GF-D8 (cell line): ENCODE measurements around the gene EHBP1L1.
"Not testable (repeated sequence)": the region's sequence is repeated elsewhere in the genome, so short reads cannot be mapped to it uniquely, and the experiment has no call there.

ENCODE experiments used
- DNase-seq: peaks from one replicate; lab custom pipeline; 2025; lab: John Stamatoyannopoulos, UW

EHBP1L1 gene

DNA sequence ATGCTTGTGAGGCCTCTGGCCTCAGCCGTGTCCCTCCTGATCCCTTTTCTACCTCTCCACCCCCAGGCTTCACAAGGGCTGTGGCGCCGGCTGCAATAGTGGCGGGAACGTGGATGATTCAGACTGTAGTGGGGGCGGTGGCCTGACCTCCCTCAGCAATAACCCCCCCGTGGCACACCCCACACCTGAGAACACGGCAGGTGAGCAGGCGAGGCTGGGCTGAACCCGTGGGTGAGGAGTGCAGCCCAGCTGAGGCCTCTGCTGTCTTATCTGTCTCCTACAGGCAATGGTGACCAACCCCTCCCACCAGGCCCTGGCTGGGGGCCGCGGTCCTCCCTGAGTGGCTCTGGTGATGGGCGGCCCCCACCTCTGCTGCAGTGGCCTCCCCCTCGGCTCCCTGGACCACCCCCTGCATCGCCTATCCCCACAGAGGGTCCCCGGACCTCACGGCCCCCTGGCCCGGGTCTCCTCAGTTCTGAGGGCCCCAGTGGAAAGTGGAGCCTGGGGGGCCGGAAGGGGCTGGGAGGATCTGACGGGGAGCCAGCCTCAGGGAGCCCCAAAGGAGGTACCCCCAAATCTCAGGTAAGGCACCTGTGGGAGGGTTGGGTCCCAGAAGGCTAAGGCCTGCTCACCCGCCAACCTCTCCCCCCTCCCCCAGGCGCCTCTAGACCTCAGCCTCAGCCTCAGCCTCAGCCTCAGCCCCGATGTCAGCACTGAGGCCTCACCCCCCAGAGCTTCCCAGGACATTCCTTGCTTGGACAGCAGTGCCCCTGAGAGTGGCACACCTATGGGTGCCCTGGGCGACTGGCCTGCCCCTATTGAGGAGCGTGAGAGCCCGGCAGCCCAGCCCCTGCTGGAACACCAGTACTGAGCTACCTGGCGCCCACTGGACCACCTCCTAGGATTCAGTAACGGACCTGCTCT is 60.5 kb downstream of the EHBP1L1 start:
- DNase-seq = no peak

DNA sequence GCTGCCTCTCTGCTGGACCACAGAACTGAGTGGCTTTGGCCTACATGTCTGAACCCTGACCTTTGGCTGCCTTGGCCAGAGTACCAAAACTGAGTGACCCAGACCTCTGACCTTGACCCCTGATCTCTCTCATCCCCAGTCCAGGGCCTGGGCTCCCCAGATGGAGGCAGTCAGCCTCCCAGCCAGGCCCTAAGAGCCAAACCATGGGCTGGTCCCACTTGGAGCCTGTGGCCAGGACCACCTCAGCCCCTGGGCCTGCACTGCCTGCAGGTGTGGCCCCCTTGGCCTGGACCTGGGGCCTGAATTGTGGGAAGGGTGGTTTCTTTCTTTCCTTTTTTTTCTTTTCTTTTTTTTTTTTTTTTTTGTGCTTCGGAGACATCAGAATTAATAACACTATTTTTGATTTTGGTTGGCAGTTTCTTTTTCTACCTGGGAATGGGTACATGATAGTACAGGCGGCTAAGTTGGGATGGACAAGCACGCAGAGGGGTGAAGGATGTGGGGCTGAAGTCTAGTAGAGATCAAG is 61.2 kb downstream of the EHBP1L1 start:
- DNase-seq = no peak

DNA sequence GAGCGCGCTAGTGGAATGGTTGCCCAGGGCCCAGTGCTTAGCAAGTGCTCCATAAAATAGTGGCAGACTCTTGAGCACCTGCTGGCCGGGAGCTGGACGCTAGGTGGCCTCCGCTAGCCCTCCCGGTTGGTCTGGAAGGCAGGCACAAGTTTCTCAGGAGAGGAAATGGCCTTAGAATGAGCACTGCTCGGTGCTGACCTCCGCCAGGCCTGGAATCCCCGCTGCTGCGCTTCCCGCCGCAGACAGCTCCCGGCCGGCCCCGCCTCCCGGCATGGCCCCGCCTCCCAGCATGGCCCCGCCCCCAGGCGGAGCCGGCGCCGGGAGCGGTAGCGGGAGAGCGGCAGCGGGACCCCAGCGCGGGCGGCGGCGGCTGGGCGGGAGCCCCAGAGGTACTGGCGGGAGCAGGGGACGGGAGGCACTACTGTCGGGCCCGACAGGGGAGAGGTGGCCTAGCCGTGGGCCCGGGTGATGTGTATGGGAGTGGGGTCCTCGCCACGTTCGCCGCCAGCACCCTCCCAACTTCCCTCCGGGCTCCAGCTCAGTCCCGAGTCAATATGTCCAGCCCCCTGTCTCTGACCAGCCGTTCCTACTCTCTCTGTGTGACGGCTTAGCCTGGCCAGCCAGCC is 62.1 kb downstream of the EHBP1L1 start, which contains the start of gene SIPA1:
SIPA1 (plus strand) TSS at position 308 of the 626 bp plus-strand sequence. CDS start 2,821 bp downstream, outside the sequence.
- peak; percentile 51 for DNase-seq

DNA sequence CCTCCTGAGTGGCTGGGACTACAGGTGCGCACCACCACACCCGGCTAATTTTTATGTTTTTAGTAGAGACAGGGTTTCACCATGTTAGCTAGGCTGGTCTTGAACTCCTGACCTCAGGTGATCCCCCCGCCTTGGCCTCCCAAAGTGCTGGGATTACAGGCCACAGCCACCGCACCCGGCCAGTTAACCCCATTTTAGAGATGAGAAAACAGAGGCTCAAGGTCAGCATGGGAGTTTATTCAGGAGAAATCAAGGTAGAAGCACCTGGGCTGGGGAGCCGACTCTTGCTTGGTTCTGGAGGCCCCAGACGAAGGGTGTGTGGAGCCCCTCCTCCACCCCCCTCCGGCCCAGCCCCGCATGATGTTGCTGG is 63.4 kb downstream of the EHBP1L1 start:
- not testable (repeated sequence) for DNase-seq

DNA sequence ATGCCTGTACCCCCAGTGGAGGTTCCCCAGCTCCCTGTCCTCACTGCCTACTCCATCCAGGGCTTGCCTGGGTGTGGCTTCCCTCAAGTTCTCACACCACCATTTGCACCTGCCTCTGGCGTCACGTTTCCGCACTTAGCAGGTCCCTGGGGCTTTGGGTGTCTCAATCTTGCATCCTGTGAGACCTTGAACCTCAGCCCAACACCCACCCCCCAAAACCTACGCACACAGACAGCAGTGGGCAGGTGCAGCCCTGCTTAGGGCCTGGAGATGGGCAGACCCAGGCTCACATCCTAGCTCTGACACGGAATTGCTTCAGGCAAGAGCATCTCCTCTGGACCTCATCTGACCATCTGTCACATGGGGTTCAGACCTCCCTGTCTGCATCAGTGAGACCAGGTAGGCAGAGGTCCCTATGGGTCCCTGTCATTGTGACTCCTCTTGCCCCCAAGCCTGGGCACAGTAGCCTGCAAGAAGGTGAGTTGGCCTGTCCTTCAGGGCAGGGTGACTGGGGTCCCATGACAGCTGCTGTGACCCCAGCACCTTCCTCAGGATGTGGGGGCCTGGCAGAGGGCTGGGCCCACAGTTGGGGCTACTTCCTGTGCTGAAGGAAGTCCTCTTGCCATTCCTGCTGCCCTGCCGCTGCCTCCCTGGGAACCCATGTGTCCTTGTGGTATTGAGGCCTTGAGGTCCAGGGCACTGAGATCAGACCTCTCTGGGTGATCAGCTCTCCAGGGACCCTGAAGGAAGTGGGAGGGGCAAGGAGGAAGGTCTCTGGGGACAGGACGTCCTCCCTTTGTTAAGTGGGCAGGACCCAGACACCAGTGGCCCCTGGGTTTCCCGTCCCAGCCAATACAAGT is 64.0 kb downstream of the EHBP1L1 start:
- DNase-seq = peak; percentile 92

DNA sequence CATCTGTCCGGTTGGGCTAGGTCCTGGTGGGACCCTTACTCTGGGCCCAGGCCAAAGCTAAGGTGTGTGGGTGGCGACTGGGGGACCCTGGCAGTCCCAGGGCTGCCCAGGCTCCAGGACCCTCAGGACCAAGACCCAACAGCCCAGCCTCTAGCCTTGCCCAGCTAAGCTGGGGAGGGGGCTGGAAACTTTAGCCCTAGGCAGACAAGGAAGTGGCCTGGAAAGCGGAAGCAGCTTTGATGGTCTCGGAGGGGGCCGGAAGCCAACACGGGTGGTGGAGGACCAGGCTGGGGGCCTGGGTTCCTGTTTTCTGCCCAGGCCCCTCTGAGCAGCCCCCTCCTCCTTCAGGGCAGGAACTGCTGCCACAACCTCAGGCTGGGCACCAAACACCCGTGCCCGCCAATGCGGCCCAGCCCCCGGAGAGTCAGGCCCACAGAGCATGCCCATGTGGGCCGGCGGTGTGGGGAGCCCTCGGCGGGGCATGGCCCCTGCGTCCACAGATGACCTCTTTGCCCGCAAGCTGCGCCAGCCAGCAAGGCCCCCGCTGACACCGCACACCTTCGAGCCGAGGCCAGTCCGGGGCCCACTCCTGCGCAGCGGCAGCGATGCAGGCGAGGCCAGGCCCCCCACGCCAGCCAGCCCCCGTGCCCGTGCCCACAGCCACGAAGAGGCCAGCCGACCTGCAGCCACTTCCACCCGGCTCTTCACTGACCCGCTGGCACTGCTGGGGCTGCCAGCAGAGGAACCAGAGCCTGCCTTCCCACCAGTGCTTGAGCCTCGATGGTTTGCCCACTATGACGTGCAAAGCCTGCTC is 64.8 kb downstream of the EHBP1L1 start:
- DNase-seq = peak; percentile 91

DNA sequence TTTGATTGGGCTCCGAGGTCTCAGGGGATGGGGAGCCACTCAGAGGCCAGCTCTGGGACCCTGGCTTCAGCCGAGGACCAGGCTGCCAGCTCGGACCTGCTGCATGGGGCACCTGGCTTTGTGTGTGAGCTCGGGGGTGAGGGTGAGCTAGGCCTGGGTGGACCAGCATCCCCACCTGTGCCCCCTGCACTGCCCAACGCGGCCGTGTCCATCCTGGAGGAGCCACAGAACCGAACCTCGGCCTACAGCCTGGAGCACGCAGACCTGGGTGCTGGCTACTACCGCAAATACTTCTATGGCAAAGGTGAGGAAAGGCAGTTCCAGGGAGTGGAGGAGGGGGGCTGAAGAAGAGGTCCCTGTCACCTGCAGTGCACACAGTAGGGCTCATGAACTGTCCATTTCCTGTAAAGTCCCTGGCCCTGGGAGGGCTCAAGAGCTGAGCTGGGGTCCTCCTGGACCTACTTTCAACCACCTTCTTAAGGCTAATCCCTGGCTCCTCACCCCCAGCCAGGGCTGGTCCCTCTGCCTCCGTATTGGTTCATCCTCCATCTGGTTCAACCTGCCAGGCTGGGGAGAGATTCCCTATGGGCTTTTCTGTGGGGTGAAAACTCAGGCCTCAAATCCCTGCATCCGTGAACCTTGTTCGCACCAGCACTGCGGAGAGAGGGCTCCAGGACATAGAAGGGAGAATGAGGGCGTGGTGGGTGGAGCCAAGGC is 65.6 kb downstream of the EHBP1L1 start:
- no peak for DNase-seq
